Fibroblast of lung (primary cell): ENCODE measurements around the gene MEIOSIN. TPM values are rescaled to one million over a fixed set of nuclear protein-coding genes. Genes with fewer than 3 reads are reported as not detected.

Experiments
- DNase-seq, 2 donors: peaks; one replicate each; pipeline versions ENCODE4 v3.0.0 to v3.0.0-alpha.2; 2010; ENCODE audit warnings: low read depth in 2 of 2
- H2AFZ ChIP-seq: 2 replicates; pipeline ENCODE4 v1.5.1; 2012; ENCODE audit warnings: low read length, control low read depth, inconsistent platforms
- H3K27ac ChIP-seq: 2 replicates; pipeline ENCODE4 v1.5.1; 2011; ENCODE audit warnings: low read length, control low read depth; ENCODE audit not compliant: insufficient read depth
- H3K27me3 ChIP-seq: 2 replicates; pipeline ENCODE4 v1.5.1; 2011; ENCODE audit warnings: mild to moderate bottlenecking, low read length; ENCODE audit not compliant: control insufficient read depth, insufficient read depth
- H3K36me3 ChIP-seq: 2 replicates; pipeline ENCODE4 v1.5.1; 2011; ENCODE audit warnings: low read length; ENCODE audit not compliant: control insufficient read depth, insufficient read depth
- H3K4me1 ChIP-seq: 2 replicates; pipeline ENCODE4 v1.5.1; 2011; ENCODE audit warnings: low read length; ENCODE audit not compliant: control insufficient read depth, insufficient read depth; ENCODE audit errors: extremely low read depth
- H3K4me2 ChIP-seq: 2 replicates; pipeline ENCODE4 v1.5.1; 2011; ENCODE audit warnings: low read length, control low read depth; ENCODE audit not compliant: insufficient read depth; ENCODE audit errors: extremely low read depth
- H3K4me3 ChIP-seq, 4 experiments: fragments of 200-600 bp in 1 of 4; sonication (generic) in 1 of 4; replicated peaks in 1 of 4; 2 replicates each; pipeline ENCODE4 v1.5.1; 2011 to 2016; ENCODE audit warnings: low read length in 4 of 4, low read depth in 3 of 4, mild to moderate bottlenecking in 3 of 4, control low read depth in 2 of 4, inconsistent platforms in 1 of 4, mixed read lengths in 1 of 4; ENCODE audit not compliant: insufficient read depth in 1 of 4; ENCODE audit errors: control extremely low read depth in 1 of 4
- H3K79me2 ChIP-seq: 2 replicates; pipeline ENCODE4 v1.5.1; 2012; ENCODE audit warnings: mild to moderate bottlenecking, low read length, inconsistent platforms; ENCODE audit not compliant: control insufficient read depth, insufficient read depth
- H3K9ac ChIP-seq: 2 replicates; pipeline ENCODE4 v1.5.1; 2011; ENCODE audit warnings: mild to moderate bottlenecking, low read length, control low read depth; ENCODE audit not compliant: insufficient read depth
- H3K9me3 ChIP-seq: 2 replicates; pipeline ENCODE4 v1.5.1; 2012; ENCODE audit warnings: low read depth, low read length; ENCODE audit not compliant: control insufficient read depth, insufficient read depth
- H4K20me1 ChIP-seq: 2 replicates; pipeline ENCODE4 v1.5.1; 2011; ENCODE audit warnings: low read length; ENCODE audit not compliant: control insufficient read depth, insufficient read depth; ENCODE audit errors: extremely low read depth
- CTCF ChIP-seq, 2 donors: IDR thresholded peaks in 1 of 2; conservative IDR thresholded peaks in 1 of 2; 1 replicate in 1 of 2; 2 replicates in 1 of 2; pipeline ENCODE4 v1.5.1; 2011 to 2012; ENCODE audit warnings: low read length in 2 of 2, control low read depth in 1 of 2, inconsistent platforms in 1 of 2, low read depth in 1 of 2, mild to moderate bottlenecking in 1 of 2
- EZH2 ChIP-seq: IDR thresholded peaks from 2 replicates; pipeline ENCODE4 v1.5.1; 2012; ENCODE audit warnings: low read length, control low read depth, mild to moderate bottlenecking; ENCODE audit errors: missing control alignments
- polyA plus RNA-seq, 2 donors: library from polyadenylated mRNA; depleted of rRNA in 1 of 2; stranded (reverse) in 1 of 2; unstranded in 1 of 2; fragments of >200 nt; gene quantifications; 2 replicates each; pipeline ENCODE4 v1.2.1, GENCODE V29; 2011 to 2012; ENCODE audit warnings: missing spikeins in 1 of 2
- total RNA-seq: library from RNA; depleted of rRNA; stranded (reverse); fragments of >200 nt; gene quantifications from 2 replicates; pipeline ENCODE4 v1.2.1, GENCODE V29; 2014

The MEIOSIN gene
- total and polyA plus RNA-seq, 2 donors (not counting 1 experiment from before 2014, with no cell fraction given), result not detected

- peaks cover 8% of the 10 kb centered on the region for H3K36me3 ChIP-seq
- no peaks in the 10 kb centered on the region for H3K9me3 ChIP-seq
- H3K9ac ChIP-seq, result peak overlapping the region; percentile 95
- no peaks in the 10 kb centered on the region for H3K27me3 ChIP-seq
- H3K79me2 ChIP-seq, result peaks cover 14% of the 10 kb centered on the region
- H3K4me3 ChIP-seq, result peak overlapping the region; percentile 72 to 96 (median 86)
- H3K4me1 ChIP-seq, result no peaks in the 10 kb centered on the region
- peak; percentile 81 to 88 for TF ChIP-seq CTCF (conservative IDR thresholded peaks at IDR 0.05 in 1 of 2, IDR thresholded peaks at IDR 0.05 in 1 of 2; ENCODE audit: low read depth in 1 of 2, low read length in 2 of 2)
- TF ChIP-seq EZH2, result no peak
- peak overlapping the region; percentile 64 for H3K4me2 ChIP-seq
- no peaks in the 10 kb centered on the region for H4K20me1 ChIP-seq
- DNase-seq, result peak; percentile 50 to 66
- H3K27ac ChIP-seq, result peak overlapping the region; percentile 94
- H2AFZ ChIP-seq, result peak overlapping the region; percentile 49
These were observed 40.0 kb upstream of the MEIOSIN start for GRCh38 chr19:45693106-45693788.

GRCh38 chr19:45701676-45702075 lies 31.6 kb upstream of the MEIOSIN start:
- DNase-seq, result no peak
- Histone ChIP-seq H3K4me1 (no peaks in the 10 kb centered on the region), H3K79me2 (no peaks in the 10 kb centered on the region), H3K9ac (no peak overlapping the region), H3K36me3 (peaks cover 2% of the 10 kb centered on the region), H4K20me1 (no peaks in the 10 kb centered on the region), H2AFZ (no peak overlapping the region), H3K27ac (no peak overlapping the region), H3K4me3 (no peak overlapping the region), H3K27me3 (no peaks in the 10 kb centered on the region), H3K9me3 (no peaks in the 10 kb centered on the region), H3K4me2 (no peak overlapping the region)
- TF ChIP-seq CTCF (conservative IDR thresholded peaks at IDR 0.05 in 1 of 2, IDR thresholded peaks at IDR 0.05 in 1 of 2; ENCODE audit: low read depth in 1 of 2, low read length in 2 of 2), result no peak
- TF ChIP-seq EZH2, result no peak

GRCh38 chr19:45705115-45705514 lies 28.1 kb upstream of the MEIOSIN start:
- DNase-seq, result no peak
- Histone ChIP-seq H3K9me3 (no peaks in the 10 kb centered on the region), H3K4me3 (no peak overlapping the region), H3K4me2 (no peak overlapping the region), H4K20me1 (no peaks in the 10 kb centered on the region), H3K9ac (no peak overlapping the region), H3K4me1 (no peaks in the 10 kb centered on the region), H2AFZ (no peak overlapping the region), H3K27me3 (no peaks in the 10 kb centered on the region), H3K27ac (no peak overlapping the region), H3K79me2 (no peaks in the 10 kb centered on the region), H3K36me3 (peaks cover 2% of the 10 kb centered on the region)
- no peak for TF ChIP-seq EZH2
- TF ChIP-seq CTCF (conservative IDR thresholded peaks at IDR 0.05 in 1 of 2, IDR thresholded peaks at IDR 0.05 in 1 of 2; ENCODE audit: low read depth in 1 of 2, low read length in 2 of 2), result no peak
